ENCODE results near the gene GRK5.

GRK5 gene

GRCh38 chr10:119348516-119349240, 141.3 kb downstream of the GRK5 start:
- no peak overlapping the region for H3K27ac ChIP-seq (ENCODE audit: low read length)
- DNase-seq, result no peak
- no peaks in the 10 kb centered on the region for H3K4me1 ChIP-seq (ENCODE audit: insufficient read depth, low read length)
- H2AFZ ChIP-seq (ENCODE audit: low read depth, low read length), result no peak overlapping the region
- no peak overlapping the region for H3K9ac ChIP-seq (ENCODE audit: low read depth, low read length)
- no peaks in the 10 kb centered on the region for H3K27me3 ChIP-seq (ENCODE audit: insufficient read depth, low read length, poor library complexity)
- no peak overlapping the region for H3K4me2 ChIP-seq (ENCODE audit: insufficient read depth, low read length)
- H4K20me1 ChIP-seq (ENCODE audit: insufficient read depth, low read length), result no peaks in the 10 kb centered on the region; the same call in 1 of the 2 replicates
- no peak for TF ChIP-seq CTCF (IDR thresholded peaks at IDR 0.05; ENCODE audit: borderline replicate concordance, extremely low read depth, low read length, poor library complexity, severe bottlenecking)
- H3K4me3 ChIP-seq (ENCODE audit: low read depth in 1 of 2, low read length in 2 of 2), result no peak overlapping the region
- H3K36me3 ChIP-seq (ENCODE audit: insufficient read depth, low read length), result 0 out of 2 replicates have a peak, but pooled peaks cover 3% of the 10 kb centered on the region
- no peak for ATAC-seq (ENCODE audit: insufficient read depth, low read depth)
- H3K9me3 ChIP-seq (ENCODE audit: insufficient read depth, low read length, severe bottlenecking), result peaks cover 4% of the 10 kb centered on the region
- no peaks in the 10 kb centered on the region for H3K79me2 ChIP-seq (ENCODE audit: insufficient read depth, low read length)

- DNase-seq (no peak), ATAC-seq (ENCODE audit: insufficient read depth, low read depth) (no peak)
- H3K27me3 ChIP-seq (ENCODE audit: insufficient read depth, low read length, poor library complexity), result no peaks in the 10 kb centered on the region
- H3K4me3 ChIP-seq (ENCODE audit: low read depth in 1 of 2, low read length in 2 of 2), result no peak overlapping the region
- H4K20me1 ChIP-seq (ENCODE audit: insufficient read depth, low read length), result no peaks in the 10 kb centered on the region; the same call in 1 of the 2 replicates
- no peak overlapping the region for H3K4me2 ChIP-seq (ENCODE audit: insufficient read depth, low read length)
- no peak overlapping the region for H3K27ac ChIP-seq (ENCODE audit: low read length)
- no peaks in the 10 kb centered on the region for H3K79me2 ChIP-seq (ENCODE audit: insufficient read depth, low read length)
- no peak overlapping the region for H2AFZ ChIP-seq (ENCODE audit: low read depth, low read length)
- H3K4me1 ChIP-seq (ENCODE audit: insufficient read depth, low read length), result no peaks in the 10 kb centered on the region
- no peak overlapping the region for H3K9ac ChIP-seq (ENCODE audit: low read depth, low read length)
- peaks cover 4% of the 10 kb centered on the region for H3K9me3 ChIP-seq (ENCODE audit: insufficient read depth, low read length, severe bottlenecking)
- TF ChIP-seq EZH2 (IDR thresholded peaks at IDR 0.05; ENCODE audit: borderline replicate concordance, low read depth, low read length, severe bottlenecking) (no peak), CTCF (IDR thresholded peaks at IDR 0.05; ENCODE audit: borderline replicate concordance, extremely low read depth, low read length, poor library complexity, severe bottlenecking) (no peak)
- H3K36me3 ChIP-seq (ENCODE audit: insufficient read depth, low read length), result 0 out of 2 replicates have a peak, but pooled peaks cover 3% of the 10 kb centered on the region
Measured at GRCh38 chr10:119349341-119349740, 142.0 kb downstream of the GRK5 start.

GRCh38 chr10:119349937-119350501, 142.6 kb downstream of the GRK5 start:
- no peak overlapping the region for H2AFZ ChIP-seq (ENCODE audit: low read depth, low read length)
- H3K79me2 ChIP-seq (ENCODE audit: insufficient read depth, low read length), result no peaks in the 10 kb centered on the region
- H3K9me3 ChIP-seq (ENCODE audit: insufficient read depth, low read length, severe bottlenecking), result peaks cover 4% of the 10 kb centered on the region
- no peak overlapping the region for H3K4me3 ChIP-seq (ENCODE audit: low read depth in 1 of 2, low read length in 2 of 2)
- H3K27ac ChIP-seq (ENCODE audit: low read length), result no peak overlapping the region
- H4K20me1 ChIP-seq (ENCODE audit: insufficient read depth, low read length), result no peaks in the 10 kb centered on the region; the same call in 1 of the 2 replicates
- DNase-seq (no peak), ATAC-seq (ENCODE audit: insufficient read depth, low read depth) (no peak)
- no peaks in the 10 kb centered on the region for H3K4me1 ChIP-seq (ENCODE audit: insufficient read depth, low read length)
- H3K4me2 ChIP-seq (ENCODE audit: insufficient read depth, low read length), result no peak overlapping the region
- H3K27me3 ChIP-seq (ENCODE audit: insufficient read depth, low read length, poor library complexity), result no peaks in the 10 kb centered on the region
- TF ChIP-seq EZH2 (IDR thresholded peaks at IDR 0.05; ENCODE audit: borderline replicate concordance, low read depth, low read length, severe bottlenecking), result no peak
- no peak for TF ChIP-seq CTCF (IDR thresholded peaks at IDR 0.05; ENCODE audit: borderline replicate concordance, extremely low read depth, low read length, poor library complexity, severe bottlenecking)
- H3K36me3 ChIP-seq (ENCODE audit: insufficient read depth, low read length), result 0 out of 2 replicates have a peak, but pooled peaks cover 3% of the 10 kb centered on the region
- H3K9ac ChIP-seq (ENCODE audit: low read depth, low read length), result no peak overlapping the region
